Endothelial cell of umbilical vein (primary cell): Measurements from ENCODE around the gene ELL2. TPM values are rescaled to one million over a fixed set of nuclear protein-coding genes. Genes with fewer than 3 reads are reported as not detected.

Experiments
- BruUV-seq: library from RNA; stranded (reverse); fragments of 400-500 nt; replicated peaks from 2 replicates; lab custom pipeline; 2021; lab: Mats Ljungman, UMichigan
- CTCF ChIA-PET: fragments of 300-600, 350-600 bp; sonication (Branson Sonifier 250); formaldehyde crosslinking; loops from one replicate; lab custom pipeline; 2021; ENCODE audit warnings: antibody characterized with exemption, inconsistent platforms; lab: Charles Lee
- POLR2A ChIA-PET: fragments of 300-600, 350-600 bp; sonication (Branson Sonifier 250); formaldehyde crosslinking; loops from one replicate; lab custom pipeline; 2021; ENCODE audit warnings: antibody characterized with exemption, inconsistent platforms; lab: Charles Lee
- DNase-seq: peaks from one replicate; pipeline ENCODE4 v3.0.0-alpha.2; 2011; ENCODE audit warnings: low read depth, low spot score
- FAIRE-seq: peaks from 2 replicates; lab custom pipeline; 2011; peaks lifted over from hg19 to GRCh38; lab: Jason Lieb, UNC
- H2AFZ ChIP-seq: 2 replicates; pipeline ENCODE4 v1.6.0; 2012; ENCODE audit warnings: low read depth, low read length, control low read depth, inconsistent platforms
- H3K27ac ChIP-seq: 2 replicates; pipeline ENCODE4 v1.5.1; 2011; ENCODE audit warnings: low read depth, mild to moderate bottlenecking, control low read depth, low read length, moderate library complexity; ENCODE audit not compliant: insufficient read depth
- H3K27me3 ChIP-seq, 2 experiments: 2 replicates each; pipeline versions ENCODE4 v1.6.0 to v1.6.1; 2011; ENCODE audit warnings: low read length in 2 of 2, mixed read lengths in 1 of 2; ENCODE audit not compliant: control insufficient read depth in 2 of 2, insufficient read depth in 2 of 2
- H3K36me3 ChIP-seq, 2 experiments: 2 replicates in 1 of 2; 3 replicates in 1 of 2; pipeline ENCODE4 v1.5.1; 2011; ENCODE audit warnings: low read length in 2 of 2, mild to moderate bottlenecking in 1 of 2, moderate library complexity in 1 of 2; ENCODE audit not compliant: control insufficient read depth in 2 of 2, insufficient read depth in 2 of 2; ENCODE audit errors: extremely low read depth in 1 of 2
- H3K4me1 ChIP-seq: 3 replicates; pipeline ENCODE4 v1.5.1; 2011; ENCODE audit warnings: mild to moderate bottlenecking, low read length; ENCODE audit not compliant: control insufficient read depth, insufficient read depth; ENCODE audit errors: extremely low read depth
- H3K4me2 ChIP-seq: 2 replicates; pipeline ENCODE4 v1.6.1; 2011; ENCODE audit warnings: low read length, control low read depth, mixed read lengths; ENCODE audit not compliant: insufficient read depth
- H3K4me3 ChIP-seq, 3 experiments: fragments of 200-600 bp in 1 of 3; sonication (generic), shearing (Covaris generic) in 1 of 3; replicated peaks in 1 of 3; 2 replicates each; pipeline ENCODE4 v1.5.1; 2011 to 2016; ENCODE audit warnings: control low read depth in 3 of 3, low read length in 3 of 3, mild to moderate bottlenecking in 2 of 3, inconsistent platforms in 1 of 3, low read depth in 1 of 3, moderate library complexity in 1 of 3; ENCODE audit not compliant: insufficient read depth in 1 of 3
- H3K79me2 ChIP-seq: 2 replicates; pipeline ENCODE4 v1.6.0; 2012; ENCODE audit warnings: low read length, inconsistent platforms; ENCODE audit not compliant: control insufficient read depth, insufficient read depth
- H3K9ac ChIP-seq: replicated peaks from 2 replicates; pipeline ENCODE3; 2011; ENCODE audit warnings: low read length, control low read depth; ENCODE audit not compliant: insufficient read depth; ENCODE audit errors: extremely low read depth
- H3K9me1 ChIP-seq: replicated peaks from 3 replicates; pipeline ENCODE4 v1.6.0; 2011; ENCODE audit warnings: mild to moderate bottlenecking, low read length; ENCODE audit not compliant: control insufficient read depth, insufficient read depth; ENCODE audit errors: extremely low read depth
- H3K9me3 ChIP-seq: replicated peaks from 2 replicates; pipeline ENCODE4 v1.5.1; 2012; ENCODE audit warnings: low read length, inconsistent platforms; ENCODE audit not compliant: control insufficient read depth, insufficient read depth
- H4K20me1 ChIP-seq: replicated peaks from 2 replicates; pipeline ENCODE3; 2011; ENCODE audit warnings: mild to moderate bottlenecking, low read length; ENCODE audit not compliant: control insufficient read depth, insufficient read depth; ENCODE audit errors: extremely low read depth
- CTCF ChIP-seq, 2 donors: IDR thresholded peaks; 1 replicate in 1 of 2; 2 replicates in 1 of 2; pipeline ENCODE4 v1.5.1; 2011; ENCODE audit warnings: low read length in 2 of 2, mild to moderate bottlenecking in 2 of 2, moderate library complexity in 2 of 2, control low read depth in 1 of 2, inconsistent platforms in 1 of 2, low read depth in 1 of 2; ENCODE audit not compliant: insufficient read depth in 1 of 2; ENCODE audit errors: extremely low read depth in 1 of 2
- EZH2 ChIP-seq: IDR thresholded peaks from 2 replicates; pipeline ENCODE4 v1.6.1; 2012; ENCODE audit warnings: borderline replicate concordance, low read depth, mild to moderate bottlenecking, moderate library complexity, low read length, inconsistent platforms; ENCODE audit not compliant: severe bottlenecking
- FOS ChIP-seq: IDR thresholded peaks from 2 replicates; pipeline ENCODE4 v1.6.1; 2011; ENCODE audit warnings: mild to moderate bottlenecking, low read length, moderate library complexity, borderline replicate concordance; ENCODE audit not compliant: insufficient read depth
- GATA2 ChIP-seq: IDR thresholded peaks from 2 replicates; pipeline ENCODE4 v1.7.0; 2011; ENCODE audit warnings: low read depth, mild to moderate bottlenecking, moderate library complexity, mixed read lengths, low read length; ENCODE audit not compliant: insufficient read length, insufficient read depth
- JUN ChIP-seq: IDR thresholded peaks from 2 replicates; pipeline ENCODE4 v1.6.1; 2011; ENCODE audit warnings: borderline replicate concordance, low read depth; ENCODE audit not compliant: insufficient read length, insufficient read depth
- MAX ChIP-seq: IDR thresholded peaks from 2 replicates; pipeline ENCODE4 v1.6.1; 2011; ENCODE audit not compliant: insufficient read depth, insufficient read length
- MYC ChIP-seq: IDR thresholded peaks from one replicate; pipeline ENCODE4 v1.6.1; 2011; ENCODE audit warnings: mild to moderate bottlenecking, low read depth, low read length
- POLR2A ChIP-seq: IDR thresholded peaks from 2 replicates; pipeline ENCODE4 v1.6.1; 2012; ENCODE audit warnings: low read depth, mild to moderate bottlenecking, control low read depth, low read length
- POLR2AphosphoS5 ChIP-seq: IDR thresholded peaks from 2 replicates; pipeline ENCODE4 v1.6.1; 2012; ENCODE audit warnings: low read depth, mild to moderate bottlenecking, control low read depth, low read length, moderate library complexity; ENCODE audit not compliant: insufficient read depth
- dilution Hi-C: fragments of 300-500 bp; cut with MboI; formaldehyde crosslinking; loops from one replicate; pipeline ENCODE4 v1.15.0; 2019; ENCODE audit warnings: low sequenced_read_pairs; ENCODE audit not compliant: extremely low pct_ligation_motif_present
- intact Hi-C: fragments of 100-400 bp; cut with micrococcal nuclease; formaldehyde crosslinking; loops from one replicate; pipeline ENCODE4 v1.10.0; 2022
- polyA plus RNA-seq, 4 experiments: library from polyadenylated mRNA; depleted of rRNA in 3 of 4; stranded (reverse) in 3 of 4; unstranded in 1 of 4; fragments of >200 nt; gene quantifications; 2 replicates each; pipeline versions ENCODE4 v1.2.1 to v1.2.3, GENCODE V29; 2011 to 2012; ENCODE audit warnings: missing spikeins in 1 of 4
- total RNA-seq: library from RNA; stranded (reverse); gene quantifications from 2 replicates; pipeline ENCODE4 v1.2.3, GENCODE V29; 2021

Gene ELL2
- total and polyA plus RNA-seq, 2 donors (not counting 3 experiments of a cell fraction or from before 2014, with no cell fraction given) = 6.8 to 26.0 TPM

GRCh38 chr5:95909738-95910137 lies 51.9 kb downstream of the ELL2 start:
- POLR2A ChIA-PET = no interaction called here
- no peaks in the 10 kb centered on the region for H4K20me1 ChIP-seq
- no peak overlapping the region for H3K9ac ChIP-seq
- DNase-seq (no peak), FAIRE-seq (no peak)
- no TSS peak for BruUV-seq
- no peaks in the 10 kb centered on the region for H3K9me3 ChIP-seq
- no peaks in the 10 kb centered on the region for H3K36me3 ChIP-seq
- CTCF ChIA-PET = no interaction called here
- no peak for TF ChIP-seq FOS
- TF ChIP-seq POLR2AphosphoS5 = no peak
- no peak for TF ChIP-seq JUN
- no peak for TF ChIP-seq MAX
- no peak for TF ChIP-seq MYC
- TF ChIP-seq EZH2 = no peak
- TF ChIP-seq CTCF (IDR thresholded peaks at IDR 0.05; ENCODE audit: extremely low read depth in 1 of 2, insufficient read depth in 1 of 2, low read depth in 1 of 2, low read length in 2 of 2) = no peak
- no peak for TF ChIP-seq GATA2
- no peak for TF ChIP-seq POLR2A
- H3K4me1 ChIP-seq = no peaks in the 10 kb centered on the region
- dilution Hi-C loops (no loop called here), intact Hi-C loops (no loop called here)
- no peaks in the 10 kb centered on the region for H3K27me3 ChIP-seq
- no peak overlapping the region for H2AFZ ChIP-seq
- H3K9me1 ChIP-seq = no peaks in the 10 kb centered on the region
- no peak overlapping the region for H3K4me2 ChIP-seq
- no peak overlapping the region for H3K4me3 ChIP-seq
- H3K79me2 ChIP-seq = peaks cover 2% of the 10 kb centered on the region
- H3K27ac ChIP-seq = no peak overlapping the region
